ENCODE data around the gene CAMP. TPM values are rescaled to one million over a fixed set of nuclear protein-coding genes. Genes with fewer than 3 reads are reported as not detected.

The CAMP gene
- total and polyA plus RNA-seq, 2 of the 13 experiments (the other 11 are each of a cell fraction or from before 2014, with no cell fraction given): not detected

GRCh38 chr3:48187579-48188265, 35.6 kb upstream of the CAMP start (continued):
- TF ChIP-seq ATF4 (CRISPR knock-in tag; IDR thresholded peaks at IDR 0.05) (no peak), ZNF44 (CRISPR knock-in tag; IDR thresholded peaks at IDR 0.05) (no peak), SOX5 (CRISPR knock-in tag; IDR thresholded peaks at IDR 0.05; ENCODE audit: borderline replicate concordance) (no peak), MYNN (CRISPR knock-in tag; IDR thresholded peaks at IDR 0.05; ENCODE audit: low read depth) (no peak), ETV6 (CRISPR knock-in tag; conservative IDR thresholded peaks at IDR 0.05) (0 out of 2 replicates have a peak, but pooled peaks have one; percentile 16), ZNF678 (CRISPR knock-in tag; IDR thresholded peaks at IDR 0.05) (no peak), SMAD1 (CRISPR knock-in tag; IDR thresholded peaks at IDR 0.05; ENCODE audit: borderline replicate concordance, low read depth) (no peak), SP140L (CRISPR knock-in tag; IDR thresholded peaks at IDR 0.05; ENCODE audit: borderline replicate concordance) (no peak), PHF5A (CRISPR knock-in tag; IDR thresholded peaks at IDR 0.05; ENCODE audit: low read depth, unreplicated experiment) (no peak), ZNF10 (CRISPR knock-in tag; IDR thresholded peaks at IDR 0.05; ENCODE audit: borderline replicate concordance, low read depth) (no peak), ZHX2 (IDR thresholded peaks at IDR 0.05; ENCODE audit: low read depth) (no peak), ZHX2 (CRISPR knock-in tag; IDR thresholded peaks at IDR 0.05; ENCODE audit: borderline replicate concordance) (no peak), GPN1 (CRISPR knock-in tag; IDR thresholded peaks at IDR 0.05; ENCODE audit: borderline replicate concordance) (0 out of 2 replicates have a peak, but pooled peaks have one; percentile 22), ZNF496 (CRISPR knock-in tag; IDR thresholded peaks at IDR 0.05; ENCODE audit: insufficient replicate concordance) (no peak), SAFB2 (CRISPR knock-in tag; IDR thresholded peaks at IDR 0.05; ENCODE audit: borderline replicate concordance, low read depth) (no peak), ERF (CRISPR knock-in tag; IDR thresholded peaks at IDR 0.05) (no peak), ZNF510 (CRISPR knock-in tag; IDR thresholded peaks at IDR 0.05; ENCODE audit: low read depth) (no peak), CCDC6 (CRISPR knock-in tag; IDR thresholded peaks at IDR 0.05) (0 out of 2 replicates have a peak, but pooled peaks have one; percentile 17), YEATS2 (CRISPR knock-in tag; IDR thresholded peaks at IDR 0.05; ENCODE audit: borderline replicate concordance) (0 out of 2 replicates have a peak, but pooled peaks have one; percentile 10), ZMYM2 (CRISPR knock-in tag; IDR thresholded peaks at IDR 0.05) (no peak), E2F1 (CRISPR knock-in tag; IDR thresholded peaks at IDR 0.05) (no peak), KLF16 (CRISPR knock-in tag; IDR thresholded peaks at IDR 0.05) (no peak), ZNF451 (CRISPR knock-in tag; IDR thresholded peaks at IDR 0.05) (no peak; the same call in 1 of the 2 replicates)

All from HepG2 (cell line).